DMS 273 (cell line): ENCODE measurements around the gene GYPC.
"Not testable (repeated sequence)": the region's sequence is repeated elsewhere in the genome, so short reads cannot be mapped to it uniquely, and the experiment has no call there.

Source experiments
- DNase-seq: peaks from one replicate; lab custom pipeline; 2025; ENCODE audit not compliant: unreplicated experiment; lab: John Stamatoyannopoulos, UW

GYPC gene

GRCh38 chr2:126696644-126697520 is 40.9 kb downstream of the GYPC start:
- no peak for DNase-seq

GRCh38 chr2:126698376-126698775 is 42.4 kb downstream of the GYPC start:
- peak; percentile 7 for DNase-seq

GRCh38 chr2:126699018-126699417 is 43.1 kb downstream of the GYPC start:
- DNase-seq, result no peak

GRCh38 chr2:126699716-126700581 is 44.0 kb downstream of the GYPC start:
- DNase-seq, result peak; percentile 21

- DNase-seq, result peak; percentile 4
Observed at GRCh38 chr2:126700677-126701076, 44.7 kb downstream of the GYPC start.

GRCh38 chr2:126703311-126703710 is 47.4 kb downstream of the GYPC start:
- no peak for DNase-seq

- no peak for DNase-seq
Observed at GRCh38 chr2:126704434-126705160, 48.6 kb downstream of the GYPC start.

GRCh38 chr2:126707191-126707590 is 51.2 kb downstream of the GYPC start:
- DNase-seq, result no peak

- DNase-seq, result no peak
Observed at GRCh38 chr2:126707941-126708340, 52.0 kb downstream of the GYPC start.

- DNase-seq, result no peak
Observed at GRCh38 chr2:126714191-126714965, 58.4 kb downstream of the GYPC start.

- DNase-seq, result no peak
Observed at GRCh38 chr2:126715111-126715510, 59.2 kb downstream of the GYPC start.

GRCh38 chr2:126715576-126716406 is 59.8 kb downstream of the GYPC start:
- DNase-seq, result no peak

GRCh38 chr2:126717277-126717676 is 61.3 kb downstream of the GYPC start:
- not testable (repeated sequence) for DNase-seq

- no peak for DNase-seq
Observed at GRCh38 chr2:126717928-126718327, 62.0 kb downstream of the GYPC start.

- DNase-seq, result no peak
Observed at GRCh38 chr2:126719191-126719832, 63.4 kb downstream of the GYPC start.

- DNase-seq, result no peak
Observed at GRCh38 chr2:126719833-126720351, 63.9 kb downstream of the GYPC start.

GRCh38 chr2:126720638-126721037 is 64.7 kb downstream of the GYPC start:
- DNase-seq, result no peak

GRCh38 chr2:126722081-126722480 is 66.1 kb downstream of the GYPC start:
- DNase-seq, result no peak

GRCh38 chr2:126722546-126722945 is 66.6 kb downstream of the GYPC start:
- no peak for DNase-seq
